Transverse colon (tissue), 4 donors: Measurements from ENCODE around the gene PTPRG. TPM values are rescaled to one million over a fixed set of nuclear protein-coding genes. Genes with fewer than 3 reads are reported as not detected.

ENCODE experiments used
- DNase-seq: peaks from one replicate; pipeline ENCODE4 v3.0.0-alpha.2; 2019
- H3K27ac ChIP-seq, 4 donors: fragments of 200-600 bp; sonication (generic); 2 replicates each; pipeline ENCODE4 v1.5.1; 2016 to 2018; ENCODE audit warnings: inconsistent platforms in 4 of 4
- H3K27me3 ChIP-seq: fragments of 200-600 bp; sonication (generic); 2 replicates; pipeline ENCODE4 v1.5.1; 2017; ENCODE audit warnings: inconsistent platforms
- H3K36me3 ChIP-seq, 4 donors: fragments of 200-600 bp; sonication (generic); 2 replicates each; pipeline ENCODE4 v1.5.1; 2017 to 2019; ENCODE audit warnings: inconsistent platforms in 4 of 4
- H3K4me1 ChIP-seq, 4 donors: fragments of 200-600 bp; sonication (generic); 2 replicates each; pipeline ENCODE4 v1.5.1; 2017 to 2020; ENCODE audit warnings: inconsistent platforms in 4 of 4
- H3K4me3 ChIP-seq, 4 donors: fragments of 200-600 bp; sonication (generic); 1 replicate in 1 of 4; 2 replicates in 3 of 4; pipeline versions ENCODE4 v1.5.1 to v1.6.1; 2017 to 2019; ENCODE audit warnings: inconsistent platforms in 4 of 4
- H3K9me3 ChIP-seq, 2 donors: fragments of 200-600 bp; sonication (generic); 2 replicates each; pipeline ENCODE4 v1.5.1; 2017 to 2019; ENCODE audit warnings: inconsistent platforms in 2 of 2
- CTCF ChIP-seq, 5 experiments: fragments of 200-600 bp in 3 of 5; fragments of 450-650 bp in 2 of 5; sonication (generic) in 3 of 5; IDR thresholded peaks; 1 replicate in 2 of 5; 2 replicates in 3 of 5; pipeline ENCODE4 v1.5.1; 2016 to 2017; ENCODE audit warnings: antibody characterized with exemption in 5 of 5, inconsistent platforms in 3 of 5, mild to moderate bottlenecking in 2 of 5, moderate library complexity in 1 of 5
- EP300 ChIP-seq: sonication (generic); formaldehyde crosslinking; IDR thresholded peaks from one replicate; pipeline ENCODE4 v1.6.1; 2017; ENCODE audit warnings: antibody characterized with exemption, low read depth
- POLR2A ChIP-seq: fragments of 450-650 bp; IDR thresholded peaks from one replicate; pipeline ENCODE4 v1.6.1; 2016; ENCODE audit warnings: antibody characterized with exemption, mild to moderate bottlenecking, moderate library complexity
- POLR2AphosphoS5 ChIP-seq, 3 donors: sonication (generic); formaldehyde crosslinking; IDR thresholded peaks; one replicate each; pipeline ENCODE4 v1.6.1; 2016; ENCODE audit warnings: antibody characterized with exemption in 3 of 3
- WGBS, 2 donors: methylation state at CpG; one replicate each; pipeline ENCODE4 v1.1.5; 2018; ENCODE audit warnings: low coverage in 1 of 2; 5-methylcytosine and 5-hydroxymethylcytosine counted together
- in situ Hi-C, 4 donors: fragments of 200-750 bp; cut with MboI; loops; one replicate each; pipeline versions ENCODE4 v1.15.0 to v1.15.1; 2017; ENCODE audit warnings: low sequenced_read_pairs in 3 of 4, low pct_ligation_motif_present in 1 of 4, low pct_unique_long_range_greater_than_20kb in 1 of 4
- intact Hi-C: fragments of 100-400 bp; cut with DNase I; formaldehyde crosslinking; loops from one replicate; pipeline ENCODE4 v1.15.1; 2023; ENCODE audit warnings: low total_unique reads
- total RNA-seq, 4 donors: library from RNA; depleted of rRNA; stranded (reverse); fragments of >200 nt; gene quantifications; one replicate each; pipeline ENCODE4 v1.1.0, GENCODE V29; 2016

PTPRG gene
- total RNA-seq, 4 donors from 2014 or later = 29.2 to 83.4 (median 41.6) TPM

DNA sequence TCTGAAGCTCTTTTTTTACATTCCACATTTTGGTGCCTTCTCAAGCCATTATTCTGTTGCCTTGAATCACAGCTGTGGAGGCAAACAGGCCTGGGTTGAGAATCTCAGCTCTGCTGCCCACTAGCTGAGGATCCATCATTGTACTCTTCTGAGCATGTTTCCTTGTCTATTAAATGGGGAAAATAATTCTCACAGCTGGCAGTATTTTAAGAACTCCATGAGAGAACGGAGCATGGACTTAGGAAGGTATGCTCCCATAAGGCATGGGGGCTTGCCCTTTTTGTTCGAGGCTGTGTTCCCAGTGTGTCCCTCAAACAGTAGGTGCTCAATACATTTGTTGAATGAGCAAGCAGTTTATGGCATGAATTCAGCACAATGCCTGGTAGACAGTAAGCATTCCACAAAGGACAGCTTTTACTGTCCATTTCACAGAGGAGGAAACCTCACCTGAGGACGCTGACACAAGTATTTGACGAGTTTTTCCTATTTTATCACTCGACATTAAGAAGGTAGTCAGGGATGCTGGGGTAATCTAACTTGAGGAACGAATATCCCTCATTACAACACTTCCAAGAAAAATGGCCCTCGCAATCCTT lies 2.1 kb upstream of the PTPRG start:
- no peaks in the 10 kb centered on the region for H3K36me3 ChIP-seq
- in situ Hi-C loops = loop anchor here (25.0 kb wide), 4 partner anchors 97 to 628 kb away; no protein-coding TSS in a partner anchor
- H3K27ac ChIP-seq = peak overlapping the region in 3 of 4 donors; percentile 95 to 98 (median 96)
- intact Hi-C loops = no loop called here
- DNase-seq = no peak
- peaks cover 17% of the 10 kb centered on the region for H3K27me3 ChIP-seq
- H3K4me3 ChIP-seq = no peak overlapping the region
- peaks cover 0 to 3% of the 10 kb centered on the region in 2 donors for H3K9me3 ChIP-seq
- TF ChIP-seq POLR2AphosphoS5 (IDR thresholded peaks at IDR 0.05) = no peak
- no peak for TF ChIP-seq EP300
- H3K4me1 ChIP-seq = peaks cover 0 to 13% (median 6%) of the 10 kb centered on the region in 4 donors
- 56 to 62% methylated on average over 5 to 7 of the region's 7 CpGs for WGBS, 2 donors

DNA sequence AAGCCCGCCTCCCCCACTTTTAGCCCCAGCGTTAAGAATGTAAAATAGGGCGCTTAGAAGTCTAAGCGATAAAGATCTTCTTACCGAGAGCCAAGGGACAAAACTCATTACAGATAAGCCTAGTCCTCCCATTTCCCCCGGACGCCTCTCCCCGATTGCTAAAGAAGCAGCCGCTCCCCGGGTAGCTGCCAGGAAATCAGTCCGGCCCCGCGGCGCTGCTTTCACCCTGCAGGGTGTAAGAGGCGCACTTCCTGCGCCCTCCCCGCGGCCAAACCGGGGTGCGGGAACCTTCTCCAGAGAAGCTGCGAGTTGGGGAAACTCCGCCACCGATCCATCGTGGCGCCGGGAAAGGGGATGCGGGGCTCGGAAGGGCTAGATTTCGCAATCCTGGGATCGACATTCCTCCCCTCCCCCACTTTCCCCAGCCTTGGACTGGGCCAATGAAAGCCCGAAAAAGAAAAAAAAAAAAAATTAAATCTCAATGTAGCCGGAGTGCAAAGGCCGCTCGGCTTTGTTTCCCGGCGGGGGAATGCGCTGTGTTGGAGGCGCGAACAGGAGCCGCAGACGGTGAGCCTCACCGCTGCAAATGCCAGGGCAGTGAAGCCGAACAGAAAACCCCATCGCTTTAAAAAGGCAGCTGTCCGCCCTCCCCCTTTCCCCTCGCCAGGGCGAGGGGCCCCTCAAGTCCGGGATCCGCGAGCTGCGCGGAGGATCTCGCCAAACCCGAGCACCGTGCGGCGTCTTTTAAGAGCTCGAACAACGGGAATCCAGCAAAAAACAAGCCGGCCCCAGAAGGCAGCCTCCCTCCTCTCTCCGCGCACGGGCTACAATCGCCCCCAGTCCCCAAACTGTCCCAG lies 626 bp upstream of the PTPRG start:
- WGBS, 2 donors = 0 to 1% methylated on average over 11 to 61 of the region's 64 CpGs
- peaks cover 0 to 22% (median 10%) of the 10 kb centered on the region in 4 donors for H3K4me1 ChIP-seq
- H3K27me3 ChIP-seq = peaks cover 17% of the 10 kb centered on the region
- H3K27ac ChIP-seq = peak overlapping the region; percentile 95 to 98 (median 96)
- peak; percentile 48 to 76 (median 54) for TF ChIP-seq POLR2AphosphoS5 (IDR thresholded peaks at IDR 0.05)
- no peak for TF ChIP-seq EP300
- peak; percentile 56 for TF ChIP-seq POLR2A
- peak; percentile 18 to 59 (median 23) for TF ChIP-seq CTCF (IDR thresholded peaks at IDR 0.05)
- H3K4me3 ChIP-seq = peak overlapping the region; percentile 58 to 97 (median 86)
- peaks cover 0 to 3% of the 10 kb centered on the region in 2 donors for H3K9me3 ChIP-seq
- in situ Hi-C loops (loop anchor here (10.0 to 25.0 kb wide), 6 partner anchors 98 to 627 kb away; no protein-coding TSS in a partner anchor), intact Hi-C loops (loop anchor here (5.0 to 10.0 kb wide), 2 partner anchors 247 to 364 kb away; no protein-coding TSS in a partner anchor)
- no peaks in the 10 kb centered on the region for H3K36me3 ChIP-seq
- peak; percentile 78 for DNase-seq

- Histone ChIP-seq H3K4me3 (peak overlapping the region; percentile 79 to 97 (median 86)), H3K36me3 (no peaks in the 10 kb centered on the region), H3K4me1 (peaks cover 0 to 22% (median 10%) of the 10 kb centered on the region in 4 donors), H3K27me3 (peaks cover 17% of the 10 kb centered on the region), H3K9me3 (peaks cover 0 to 3% of the 10 kb centered on the region in 2 donors), H3K27ac (peak overlapping the region; percentile 95 to 98 (median 96))
- DNase-seq = peak; percentile 13
- intact Hi-C loops = loop anchor here (5.0 to 10.0 kb wide), 2 partner anchors 245 to 363 kb away; no protein-coding TSS in a partner anchor
- 2 to 8% methylated on average over 20 to 43 of the region's 65 CpGs for WGBS, 2 donors
- TF ChIP-seq POLR2A (no peak), CTCF (IDR thresholded peaks at IDR 0.05) (no peak), EP300 (no peak), POLR2AphosphoS5 (IDR thresholded peaks at IDR 0.05) (no peak)
- in situ Hi-C loops = loop anchor here (10.0 to 25.0 kb wide), 6 partner anchors 100 to 625 kb away; no protein-coding TSS in a partner anchor
Observed at GRCh38 chr3:61562042-61562720, 810 bp downstream of the PTPRG start.

DNA sequence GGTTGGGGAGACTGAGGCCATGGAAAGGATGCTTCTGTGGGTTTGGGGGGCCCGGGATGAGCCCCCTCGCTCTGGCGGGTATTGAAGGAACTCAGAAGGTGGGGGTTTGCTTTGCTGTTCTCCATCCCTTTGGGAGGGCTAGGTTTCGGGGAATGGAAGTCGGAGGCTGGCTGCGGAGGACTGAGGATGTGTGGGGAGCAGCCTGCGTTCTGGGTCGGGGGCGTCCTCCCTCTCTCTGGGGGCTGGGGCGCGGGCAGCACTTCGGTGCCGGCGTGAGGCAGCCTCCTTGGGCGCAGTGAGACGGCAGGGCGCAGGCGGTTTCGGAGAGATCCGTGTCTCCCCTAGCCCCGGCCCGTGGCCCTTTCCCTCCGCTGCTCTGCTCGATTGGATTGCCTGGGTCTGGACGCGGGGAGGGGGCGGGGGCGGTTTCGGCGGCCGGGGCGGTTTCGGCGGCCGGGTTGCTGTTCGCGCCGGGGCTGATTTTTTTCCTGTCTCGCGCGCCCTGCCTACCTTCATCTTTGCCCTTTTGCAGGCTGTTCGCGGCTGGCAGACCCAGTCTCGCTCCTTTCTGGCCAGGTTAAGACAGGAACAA lies 1.4 kb downstream of the PTPRG start:
- peaks cover 0 to 3% of the 10 kb centered on the region in 2 donors for H3K9me3 ChIP-seq
- in situ Hi-C loops (loop anchor here (10.0 to 25.0 kb wide), 6 partner anchors 101 to 624 kb away; no protein-coding TSS in a partner anchor), intact Hi-C loops (loop anchor here (5.0 to 10.0 kb wide), 2 partner anchors 244 to 362 kb away; no protein-coding TSS in a partner anchor)
- H3K4me1 ChIP-seq = peaks cover 0 to 22% (median 10%) of the 10 kb centered on the region in 4 donors
- DNase-seq = peak; percentile 32
- H3K36me3 ChIP-seq = no peaks in the 10 kb centered on the region
- H3K27me3 ChIP-seq = peaks cover 17% of the 10 kb centered on the region
- H3K27ac ChIP-seq = peak overlapping the region; percentile 95 to 98 (median 96)
- peak overlapping the region; percentile 79 to 97 (median 86) for H3K4me3 ChIP-seq
- 1 to 10% methylated on average over 4 to 44 of the region's 44 CpGs for WGBS, 2 donors
- TF ChIP-seq CTCF (IDR thresholded peaks at IDR 0.05) (no peak), EP300 (no peak), POLR2A (no peak), POLR2AphosphoS5 (IDR thresholded peaks at IDR 0.05) (no peak)
